Putamen (tissue), 1 donor: ENCODE measurements around the gene KIAA1328.
"Not testable (repeated sequence)": the region's sequence is repeated elsewhere in the genome, so short reads cannot be mapped to it uniquely, and the experiment has no call there.

ENCODE experiments used
- DNase-seq: peaks from one replicate; pipeline ENCODE4 v3.0.0-alpha.2; 2016; ENCODE audit warnings: low spot score

Gene KIAA1328

DNA sequence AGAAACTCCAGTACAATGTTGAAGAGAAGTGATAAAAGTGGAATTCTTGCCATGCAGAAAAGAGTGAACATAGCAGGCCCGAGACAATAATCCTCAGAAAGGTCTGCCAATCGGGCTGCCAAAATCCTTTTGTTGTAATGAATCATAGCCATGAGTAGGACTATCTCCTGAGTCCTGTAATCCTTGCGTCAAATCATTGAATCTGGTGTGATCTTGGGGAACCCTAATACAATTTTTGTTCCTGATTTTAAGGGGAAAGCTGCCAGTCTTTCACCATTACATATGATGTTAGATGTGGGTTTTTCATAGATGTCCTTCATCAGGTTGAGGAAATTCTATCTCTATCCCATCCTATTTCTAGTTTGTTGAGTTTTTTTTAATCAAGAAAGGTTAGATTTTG, 2.4 kb upstream of the KIAA1328 start:
- DNase-seq, result no peak

DNA sequence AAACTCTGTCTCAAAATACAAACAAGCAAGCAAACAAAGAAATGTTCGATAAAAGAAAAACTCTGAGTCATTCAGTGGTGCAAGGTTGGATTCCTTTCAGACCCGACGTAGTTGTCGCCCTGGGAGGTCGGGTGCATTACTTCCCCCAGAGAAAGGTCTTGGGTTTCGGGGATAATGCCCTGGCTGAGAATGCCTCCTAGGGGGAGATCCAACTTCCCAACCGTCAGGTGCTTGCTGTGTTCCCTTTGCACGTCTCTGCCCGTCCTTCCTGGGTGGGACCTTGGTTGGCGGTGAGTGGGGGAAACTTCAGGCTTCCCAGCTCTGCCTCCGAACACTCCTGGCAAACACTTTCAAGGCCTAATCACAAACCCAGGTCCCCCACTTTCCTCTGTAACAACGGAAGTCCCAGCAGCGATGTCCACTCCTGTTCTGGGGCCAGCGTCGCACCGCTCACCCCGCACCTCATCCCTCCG, 734 bp upstream of the KIAA1328 start:
- peak; percentile 32 for DNase-seq

DNA sequence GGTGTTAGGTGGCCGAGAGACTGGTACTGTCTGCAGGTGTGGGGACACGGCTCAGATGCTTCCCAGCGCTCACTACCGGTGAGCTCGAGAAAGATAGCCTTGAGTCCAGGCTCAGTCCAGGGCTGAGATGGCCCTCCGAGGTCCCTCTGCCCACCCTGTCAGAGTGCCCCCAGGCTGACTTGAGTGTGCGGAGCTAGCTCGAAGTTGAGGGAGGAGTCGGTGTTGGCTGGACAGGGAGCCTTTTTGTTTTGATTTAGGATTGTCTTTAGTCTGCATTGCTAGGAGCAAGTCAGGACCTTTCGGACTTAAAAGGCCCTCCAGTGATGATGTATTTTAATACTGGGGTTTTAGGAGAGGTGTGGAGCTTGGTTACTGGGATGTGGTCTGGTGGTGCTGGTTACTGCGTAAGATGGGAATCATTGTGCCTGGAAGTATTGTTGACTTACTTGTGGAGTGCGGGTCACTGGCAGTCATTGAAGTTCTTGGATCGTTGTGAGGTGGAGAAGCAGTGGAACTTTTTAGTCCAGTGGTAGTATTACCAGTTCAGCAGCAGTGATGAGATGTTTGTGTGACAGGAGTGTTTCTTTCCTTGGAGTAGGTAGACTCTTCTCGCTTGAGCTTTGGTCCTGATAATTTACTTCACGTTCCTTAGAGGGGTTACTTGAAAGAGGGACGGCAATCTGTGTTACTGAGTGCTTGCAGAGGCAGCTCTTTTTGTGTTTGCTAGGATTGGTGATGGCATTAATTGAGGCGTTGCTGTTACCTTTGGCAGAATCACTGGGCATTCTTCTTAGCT, 633 bp downstream of the KIAA1328 start:
- peak; percentile 39 for DNase-seq

DNA sequence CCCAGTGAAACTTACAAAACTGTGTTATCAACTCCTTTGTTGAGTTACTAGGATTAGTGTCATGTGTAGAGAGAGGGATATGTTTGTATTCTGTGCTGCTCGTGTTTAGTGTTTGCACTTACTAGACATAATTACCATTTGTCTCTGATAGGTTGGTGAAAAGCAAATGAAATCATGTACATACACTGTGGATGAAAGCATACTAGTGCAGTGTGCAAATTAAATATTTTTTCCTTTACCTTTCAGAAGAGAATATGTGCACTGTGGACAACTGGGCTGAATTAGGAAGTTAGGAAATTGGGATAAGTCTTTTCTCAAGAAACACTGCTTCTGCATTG, 1.2 kb downstream of the KIAA1328 start:
- DNase-seq, result no peak

DNA sequence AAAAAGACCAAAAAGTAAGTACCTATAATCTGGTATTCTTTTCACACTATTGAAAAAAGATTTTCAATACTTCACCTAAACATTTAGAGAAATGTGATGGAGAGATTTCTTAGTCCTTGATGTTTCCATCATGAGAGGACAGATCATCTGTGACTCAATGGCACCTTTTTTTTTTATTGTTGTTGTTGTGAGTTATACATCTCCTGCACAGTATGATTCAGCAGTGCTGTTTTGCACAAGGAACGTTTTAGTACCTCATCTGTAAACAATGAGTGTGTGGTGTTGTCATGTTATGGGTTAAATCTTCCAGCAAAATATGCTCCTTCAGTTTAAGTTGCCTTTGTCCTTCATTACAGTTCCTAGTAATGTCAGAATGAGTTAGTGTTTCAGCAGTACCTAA, 2.2 kb downstream of the KIAA1328 start:
- no peak for DNase-seq

DNA sequence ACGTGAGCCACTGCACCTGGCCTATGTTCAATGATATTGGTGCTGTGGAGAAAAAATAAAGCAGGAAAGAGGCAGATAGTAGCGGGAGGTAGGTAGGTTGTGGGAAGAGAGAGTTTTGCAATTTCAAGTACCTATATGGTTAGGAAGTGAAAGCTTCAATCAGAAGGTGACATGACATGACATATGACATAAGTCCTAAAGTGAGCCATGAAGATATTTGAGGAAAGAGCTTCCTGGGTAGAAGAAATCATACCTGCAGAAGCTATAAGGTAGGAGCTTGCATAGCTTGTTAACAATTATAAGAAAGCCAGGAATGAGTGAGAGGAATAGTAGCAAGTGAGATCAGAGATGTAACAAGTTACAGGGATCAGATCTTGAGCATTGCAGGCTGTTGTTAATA, 4.2 kb downstream of the KIAA1328 start:
- peak; percentile 54 for DNase-seq

DNA sequence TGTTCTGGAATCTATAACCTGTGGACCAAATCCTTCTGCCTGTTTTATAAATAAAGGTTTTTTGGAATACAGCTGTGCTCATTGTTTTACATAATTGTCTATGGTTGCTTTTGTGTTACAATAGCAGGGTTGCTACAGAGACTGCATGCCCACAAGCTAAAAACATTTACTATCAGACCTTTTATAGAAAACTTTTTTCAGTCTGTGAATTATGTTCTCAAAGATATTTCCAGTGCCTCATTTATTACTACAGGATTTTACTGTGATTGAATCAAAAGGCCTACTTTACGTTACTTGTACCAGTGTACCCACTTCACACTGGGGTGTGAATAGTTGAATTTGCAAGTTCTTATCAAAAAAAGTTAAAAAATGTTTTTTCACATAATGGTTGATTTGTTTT, 7.0 kb downstream of the KIAA1328 start:
- no peak for DNase-seq

DNA sequence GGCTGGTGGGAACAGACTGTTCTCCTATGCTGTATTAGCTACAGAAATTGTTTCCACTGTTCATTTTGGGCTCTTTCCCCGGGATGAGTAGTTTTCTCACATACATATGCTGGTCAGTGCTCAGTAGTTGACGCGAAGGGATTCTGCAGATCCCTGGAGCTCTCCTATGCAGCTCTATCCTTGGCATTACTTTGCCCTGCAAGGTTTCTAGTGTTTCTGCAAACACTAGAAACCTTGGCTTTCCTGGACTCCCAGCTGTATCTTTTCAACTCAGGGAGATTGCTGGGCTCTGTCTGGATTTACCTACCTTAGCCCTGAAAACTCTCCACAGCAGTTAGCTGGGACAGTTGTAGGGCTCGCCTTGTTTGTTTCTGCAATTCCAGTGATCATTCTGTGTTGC, 10.9 kb downstream of the KIAA1328 start:
- DNase-seq, result no peak

DNA sequence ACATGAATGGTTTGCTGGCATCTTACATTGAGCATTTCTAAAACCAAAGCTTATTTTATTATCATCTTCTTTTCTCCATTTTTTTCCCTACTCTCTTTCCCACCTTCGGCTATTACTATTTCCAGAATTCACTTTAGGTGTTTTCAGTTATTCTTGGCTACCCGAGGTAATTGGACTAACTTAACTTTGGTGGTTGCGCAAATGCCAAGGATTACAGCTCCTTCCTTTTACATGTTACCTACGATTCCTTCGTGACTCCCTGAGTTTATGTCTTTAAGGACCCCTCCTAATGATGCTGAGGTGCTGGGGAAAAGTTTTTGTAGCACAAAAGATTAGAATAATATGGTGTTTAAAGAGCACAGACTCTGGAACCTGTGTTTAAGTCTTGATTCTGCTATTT, 14.3 kb downstream of the KIAA1328 start:
- DNase-seq, result no peak

DNA sequence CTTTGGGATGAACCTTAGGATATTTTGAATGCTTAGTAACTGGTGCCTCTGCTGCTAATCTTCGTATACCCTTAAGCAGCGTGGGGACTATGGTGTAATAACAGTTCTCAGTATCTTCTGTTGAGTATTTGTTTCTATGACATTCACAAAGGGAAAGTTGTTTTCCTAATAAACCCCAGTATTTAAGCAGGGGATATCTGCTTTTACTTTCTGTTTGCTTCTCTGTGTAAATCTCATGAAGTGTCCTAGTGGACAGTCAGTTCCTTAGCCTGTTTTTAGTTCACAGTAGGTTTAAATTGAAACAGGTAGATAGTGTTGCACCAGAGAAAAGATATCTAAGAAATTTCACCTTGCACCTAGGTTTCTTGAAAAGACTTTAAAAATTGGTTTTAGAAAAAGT, 14.9 kb downstream of the KIAA1328 start:
- no peak for DNase-seq

DNA sequence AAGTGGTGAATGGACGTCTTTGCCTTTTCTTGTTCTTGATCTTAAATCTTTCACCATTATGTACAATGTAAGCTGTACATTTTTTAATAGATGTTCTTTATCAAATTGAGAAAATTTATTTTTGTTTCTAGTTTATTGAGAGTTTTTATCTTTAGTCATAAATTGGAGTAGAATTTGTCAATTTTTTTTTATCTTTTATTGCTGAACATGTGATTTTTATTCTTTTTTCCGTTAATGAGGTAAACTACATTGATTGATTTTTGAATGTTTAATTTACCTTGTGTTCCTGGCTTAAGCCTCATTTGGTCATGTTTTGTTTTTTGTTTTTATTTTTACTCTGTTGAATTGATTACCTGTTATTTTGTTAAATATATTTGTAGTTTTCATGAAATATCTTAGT, 19.7 kb downstream of the KIAA1328 start:
- no peak for DNase-seq

DNA sequence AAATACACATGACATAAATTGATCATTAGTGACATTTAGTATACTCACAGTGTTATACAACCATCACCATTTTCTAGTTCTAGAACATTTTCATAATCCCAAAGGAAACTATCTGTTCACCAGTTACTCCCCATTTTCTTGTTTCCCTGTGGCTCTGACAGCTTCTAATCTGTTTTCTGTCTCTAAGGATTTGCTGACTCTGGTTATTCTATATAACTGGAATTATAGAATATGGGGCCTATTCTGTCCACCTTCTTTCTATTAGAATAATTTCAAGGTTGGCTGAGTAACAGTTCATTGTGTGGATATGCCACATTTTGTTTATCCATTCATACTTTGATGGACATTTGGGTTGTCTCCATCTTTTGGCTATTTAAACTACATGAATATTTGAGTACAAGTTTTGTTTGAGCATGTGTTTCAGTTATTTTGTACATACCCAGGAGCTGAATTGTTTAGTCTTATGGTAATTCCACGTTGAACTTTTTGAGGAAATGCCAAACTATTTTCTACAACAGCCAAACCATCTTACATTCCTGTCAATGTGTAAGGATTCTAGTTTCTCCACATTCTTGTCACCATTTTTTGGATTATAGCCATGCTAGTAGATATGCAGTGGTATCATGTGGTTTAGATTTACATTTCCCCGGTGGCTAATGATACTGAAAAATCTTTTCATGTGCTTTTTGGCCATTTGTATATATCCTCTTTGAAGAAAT, 20.5 kb downstream of the KIAA1328 start:
- no peak for DNase-seq

DNA sequence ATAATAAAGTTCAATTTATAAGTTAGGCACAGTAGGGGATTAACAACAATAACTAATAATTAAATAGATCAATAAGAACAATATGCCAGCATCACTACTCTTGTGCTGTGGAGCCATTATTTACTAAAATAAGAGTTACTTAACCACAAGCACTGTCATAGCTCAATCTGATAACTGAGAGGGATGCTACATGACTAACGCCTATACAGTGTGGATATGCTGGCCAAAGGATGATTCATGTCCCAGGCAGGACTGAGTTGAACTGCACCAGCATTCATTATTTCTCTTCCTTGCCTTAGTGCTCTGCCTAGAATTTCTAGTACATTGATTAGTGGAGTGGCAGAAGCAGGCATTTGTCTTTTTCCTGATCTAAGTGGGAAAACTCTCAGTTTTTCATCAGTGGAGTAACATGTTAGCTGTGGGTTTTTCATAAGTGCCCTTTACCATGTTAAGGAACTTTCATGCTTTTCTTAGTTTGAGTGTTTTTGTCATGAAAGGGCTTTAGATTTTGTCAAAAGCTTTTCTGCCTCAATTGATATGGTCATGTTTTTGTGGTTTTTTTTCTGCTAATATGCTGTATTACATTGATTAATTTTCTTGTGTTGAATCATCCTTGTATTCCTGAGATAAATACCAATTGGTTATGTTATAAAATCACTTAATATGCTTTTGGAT, 21.7 kb downstream of the KIAA1328 start:
- no peak for DNase-seq

DNA sequence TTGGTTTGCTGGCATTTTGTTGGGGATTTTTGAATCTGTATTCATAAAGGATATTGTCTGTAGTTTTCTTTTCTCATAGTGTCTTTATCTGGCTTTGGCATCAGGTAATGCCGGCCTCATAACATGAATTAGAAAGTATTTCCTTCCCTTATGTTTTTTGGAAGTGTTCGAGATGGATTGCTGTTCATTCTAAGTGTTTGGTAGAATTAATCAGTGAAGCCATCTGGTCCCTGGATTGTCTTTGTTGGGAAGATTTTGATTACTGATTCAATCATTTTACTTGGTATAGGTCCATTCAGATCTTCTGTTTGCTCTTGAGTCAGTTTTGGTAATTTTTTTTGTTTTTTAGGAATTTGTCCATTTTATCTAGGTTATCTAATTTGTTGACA, 22.3 kb downstream of the KIAA1328 start:
- DNase-seq, result no peak

DNA sequence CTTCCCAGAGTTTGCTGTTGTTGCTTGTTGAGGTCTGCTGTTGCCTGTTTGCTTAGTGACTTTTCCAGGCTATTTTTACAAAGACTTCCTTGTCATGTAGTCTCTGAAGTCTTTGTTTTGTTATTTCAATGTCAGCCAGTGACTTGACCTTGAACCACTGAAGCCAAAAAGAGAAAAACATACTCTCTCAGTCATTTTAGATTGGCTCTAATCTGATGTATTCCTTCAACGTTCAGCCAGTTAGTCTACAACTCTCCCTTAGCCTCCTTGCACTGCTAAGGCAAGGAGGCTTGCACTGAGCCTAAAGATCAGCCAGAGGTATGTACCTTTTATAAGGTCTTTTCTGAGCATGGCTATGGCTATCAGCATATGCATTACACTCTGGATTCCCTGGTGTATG, 27.9 kb downstream of the KIAA1328 start:
- peak; percentile 6 for DNase-seq

DNA sequence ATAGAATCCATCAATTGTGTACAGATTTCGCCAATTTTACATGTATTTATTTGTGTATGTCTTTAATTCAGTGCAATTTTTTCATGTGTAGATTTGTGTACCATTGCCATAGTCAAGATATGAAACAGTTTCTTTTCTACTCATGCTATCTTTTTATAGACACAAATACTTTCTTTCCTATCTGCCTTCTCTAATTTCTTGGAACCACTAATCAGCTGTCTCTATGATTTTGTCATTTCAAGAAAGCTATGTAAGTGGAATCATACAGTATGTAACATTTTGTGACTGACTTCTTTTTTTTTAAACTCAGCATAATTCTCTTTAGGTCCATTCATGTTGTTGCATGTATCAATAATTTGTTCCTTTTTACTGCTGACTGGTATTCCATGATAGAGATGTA, 33.3 kb downstream of the KIAA1328 start:
- DNase-seq, result no peak

DNA sequence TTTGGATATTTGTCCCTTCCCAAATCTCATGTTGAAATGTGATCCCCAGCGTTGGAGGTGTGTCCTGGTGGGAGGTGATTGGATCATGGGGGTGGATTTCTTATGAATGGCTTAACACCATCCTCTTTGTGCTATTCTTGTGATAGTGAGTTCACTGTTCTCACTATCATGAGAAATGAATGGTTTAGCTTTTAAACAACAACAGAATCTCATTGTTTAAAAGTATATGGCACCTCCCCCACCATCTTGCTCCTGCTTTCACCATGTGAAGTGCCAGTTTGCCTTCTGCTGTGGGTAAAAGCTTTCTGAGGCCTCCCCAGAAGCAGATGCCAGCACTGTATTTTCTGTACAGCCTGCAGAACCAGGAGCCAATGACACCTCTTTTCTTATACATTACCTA, 38.1 kb downstream of the KIAA1328 start:
- DNase-seq, result peak; percentile 14

DNA sequence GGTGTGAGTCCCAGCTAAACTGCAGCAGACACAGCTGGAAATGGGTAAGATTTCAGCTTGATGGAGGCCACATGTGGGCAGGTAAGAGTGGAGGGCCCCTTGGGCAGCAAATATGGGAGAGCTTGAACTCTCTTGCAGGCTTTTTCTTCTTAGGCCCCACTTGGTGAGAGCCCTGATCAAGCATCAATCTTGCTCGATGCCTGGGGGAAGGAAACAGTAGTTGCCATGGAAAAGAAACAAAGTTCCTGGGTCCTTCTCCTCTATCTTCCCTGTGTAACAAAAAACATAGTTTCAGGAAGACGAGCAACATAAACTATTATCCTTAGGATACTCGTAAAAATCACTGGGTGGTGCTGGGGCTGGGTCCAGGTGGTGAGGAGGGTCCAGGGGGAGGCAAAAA, 42.9 kb downstream of the KIAA1328 start:
- DNase-seq, result no peak

DNA sequence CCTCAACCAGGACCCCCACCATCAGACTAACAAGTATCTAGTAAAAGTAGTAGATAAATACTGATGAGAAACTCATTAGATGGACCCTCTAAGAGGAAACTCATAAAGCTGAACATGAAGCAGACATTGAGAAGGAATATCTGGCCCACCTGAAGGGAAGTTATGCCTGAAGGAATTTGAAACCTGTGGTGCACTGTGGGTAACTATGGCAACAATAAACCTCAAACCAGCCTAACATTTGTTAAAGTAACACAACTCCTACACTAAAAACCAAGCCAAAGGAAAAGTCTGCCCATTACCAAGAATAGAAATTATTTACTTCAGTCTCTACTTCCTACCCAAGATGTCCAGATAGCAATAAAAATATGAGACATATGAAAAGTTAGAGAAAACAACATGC, 43.4 kb downstream of the KIAA1328 start:
- no peak for DNase-seq

DNA sequence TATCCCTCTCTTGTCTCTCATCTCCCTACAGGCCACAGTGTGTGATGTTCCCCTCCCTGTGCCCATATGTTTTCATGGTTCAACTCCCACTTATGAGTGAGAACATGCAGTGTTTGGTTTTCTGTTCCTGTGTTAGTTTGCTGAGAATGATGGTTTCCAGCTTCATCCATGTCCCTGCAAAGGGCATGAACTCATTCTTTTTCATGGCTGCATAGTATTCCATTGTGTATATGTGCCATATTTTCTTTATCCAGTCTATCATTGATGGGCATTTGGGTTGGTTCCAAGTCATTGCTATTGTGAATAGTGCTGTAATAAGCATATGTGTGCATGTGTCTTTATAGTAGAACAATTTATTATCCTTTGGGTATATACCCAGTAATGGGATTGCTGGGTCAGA, 44.9 kb downstream of the KIAA1328 start:
- not testable (repeated sequence) for DNase-seq

DNA sequence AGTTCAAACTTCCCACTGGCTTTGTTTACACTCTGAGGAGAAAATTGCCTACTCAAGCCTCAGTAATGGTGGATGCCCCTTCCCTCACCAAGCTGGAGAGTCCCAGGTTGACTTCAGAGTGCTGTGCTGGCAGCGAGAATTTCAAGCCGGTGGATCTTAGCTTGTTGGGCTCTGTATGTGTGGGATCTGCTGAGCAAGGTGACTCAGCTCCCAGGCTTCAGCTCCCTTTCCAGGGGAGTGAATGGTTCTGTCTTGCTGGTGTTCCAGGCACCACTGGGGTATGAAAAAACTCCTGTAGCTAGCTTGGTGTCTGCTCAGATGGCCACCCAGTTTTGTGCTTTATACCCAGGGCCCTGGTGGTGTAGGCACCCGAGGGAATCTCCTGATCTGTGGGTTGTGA, 50.9 kb downstream of the KIAA1328 start:
- not testable (repeated sequence) for DNase-seq

DNA sequence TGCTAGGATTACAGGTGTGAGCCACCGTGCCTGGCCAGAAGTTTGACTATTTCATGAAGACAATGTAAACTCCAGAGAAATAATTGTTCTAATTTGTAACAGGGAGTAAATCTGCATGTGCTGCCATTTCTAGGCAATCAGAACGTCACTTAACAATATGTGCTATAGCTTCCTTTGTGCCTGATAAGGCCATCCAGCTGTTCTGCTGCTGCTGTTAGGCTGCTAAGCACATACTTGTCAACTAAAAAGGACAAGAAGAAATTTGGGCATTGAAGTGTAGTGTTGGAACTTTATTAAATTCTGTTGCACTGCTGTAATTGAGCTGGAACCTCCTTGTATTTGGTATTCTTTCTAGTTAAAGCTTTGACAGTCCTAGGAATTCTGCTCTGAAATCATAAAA, 57.1 kb downstream of the KIAA1328 start:
- DNase-seq, result no peak

DNA sequence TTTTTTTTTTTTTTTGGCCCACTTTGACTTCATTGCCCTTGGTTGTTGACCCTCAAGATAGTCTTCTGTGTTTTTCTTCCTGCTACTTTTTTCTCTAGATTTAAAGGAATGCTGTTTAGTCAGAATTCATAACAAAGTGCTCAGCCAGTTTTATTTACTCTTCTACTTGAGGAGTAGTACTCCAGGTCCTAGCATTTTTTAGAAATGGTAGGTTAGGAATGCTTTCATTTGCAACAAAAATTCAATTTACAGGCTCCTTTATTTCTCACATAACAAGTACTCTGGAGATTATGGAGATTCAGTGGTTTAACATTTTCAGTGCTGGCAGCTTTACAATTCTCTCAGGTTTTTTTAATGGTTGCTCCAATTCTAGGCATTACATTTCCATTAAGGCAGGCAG, 58.2 kb downstream of the KIAA1328 start:
- no peak for DNase-seq
